IMR-90 (cell line): Measurements from ENCODE around the gene DNM2. TPM values are rescaled to one million over a fixed set of nuclear protein-coding genes. Genes with fewer than 3 reads are reported as not detected.

Experiments
- ATAC-seq: fragments of 200-7000 bp; cut with Tn5 transposase; 2 replicates; pipeline ENCODE4 v1.9.1; 2020; ENCODE audit warnings: low read depth, mild to moderate bottlenecking, moderate library complexity
- BruUV-seq: library from RNA; stranded (reverse); fragments of 400-500 nt; replicated peaks from 2 replicates; lab custom pipeline; 2021; lab: Mats Ljungman, UMichigan
- CTCF ChIA-PET: fragments of 300-600 bp; formaldehyde crosslinking; extraction: SDS; loops from one replicate; lab custom pipeline; 2021; ENCODE audit warnings: antibody characterized with exemption; lab: Yijun Ruan, JAX
- POLR2A ChIA-PET: fragments of 300-600 bp; sonication (Branson Sonifier 250); formaldehyde crosslinking; loops from one replicate; lab custom pipeline; 2022; ENCODE audit warnings: antibody characterized with exemption; ENCODE audit not compliant: unreplicated experiment; lab: Charles Lee
- DNase-seq: peaks from one replicate; pipeline ENCODE4 v3.0.0; 2013
- H2AFZ ChIP-seq: replicated peaks from 2 replicates; pipeline ENCODE3; 2013; ENCODE audit warnings: low read length, mild to moderate bottlenecking; ENCODE audit not compliant: poor library complexity
- H2AK5ac ChIP-seq: 2 replicates; pipeline ENCODE4 v1.6.1; 2013; ENCODE audit warnings: low read depth, low read length, inconsistent platforms
- H2AK9ac ChIP-seq: replicated peaks from 2 replicates; pipeline ENCODE3; 2013; ENCODE audit warnings: mild to moderate bottlenecking, low read depth, low read length, moderate library complexity; ENCODE audit not compliant: poor library complexity
- H2BK120ac ChIP-seq: 2 replicates; pipeline ENCODE4 v1.6.1; 2013; ENCODE audit warnings: low read depth, low read length, inconsistent platforms
- H2BK15ac ChIP-seq: 3 replicates; pipeline ENCODE4 v1.6.1; 2013; ENCODE audit warnings: low read depth, low read length, inconsistent platforms
- H2BK20ac ChIP-seq: 2 replicates; pipeline ENCODE4 v1.6.1; 2013; ENCODE audit warnings: low read depth, mild to moderate bottlenecking, inconsistent platforms, low read length, moderate library complexity
- H2BK5ac ChIP-seq: 2 replicates; pipeline ENCODE4 v1.6.1; 2013; ENCODE audit warnings: mild to moderate bottlenecking, low read depth, low read length, inconsistent platforms; ENCODE audit not compliant: poor library complexity, severe bottlenecking
- H3K14ac ChIP-seq: replicated peaks from 2 replicates; pipeline ENCODE4 v1.6.1; 2013; ENCODE audit warnings: low read depth, low read length, inconsistent platforms
- H3K18ac ChIP-seq: 2 replicates; pipeline ENCODE4 v1.6.1; 2013; ENCODE audit warnings: low read depth, low read length, control low read depth
- H3K23ac ChIP-seq: 2 replicates; pipeline ENCODE4 v1.6.1; 2013; ENCODE audit warnings: low read depth, low read length, inconsistent platforms
- H3K27ac ChIP-seq: 2 replicates; pipeline ENCODE4 v1.5.1; 2013; ENCODE audit warnings: mild to moderate bottlenecking, control low read depth, low read length; ENCODE audit not compliant: insufficient read depth
- H3K27me3 ChIP-seq: 2 replicates; pipeline ENCODE4 v1.6.1; 2013; ENCODE audit warnings: low read length; ENCODE audit not compliant: control insufficient read depth, insufficient read depth
- H3K36me3 ChIP-seq: 2 replicates; pipeline ENCODE4 v1.6.1; 2013; ENCODE audit warnings: low read length, mixed read lengths; ENCODE audit not compliant: control insufficient read depth, insufficient read depth
- H3K4ac ChIP-seq: 2 replicates; pipeline ENCODE4 v1.6.1; 2013; ENCODE audit warnings: low read depth, low read length, inconsistent platforms
- H3K4me1 ChIP-seq: 2 replicates; pipeline ENCODE4 v1.6.1; 2013; ENCODE audit warnings: low read length, mixed read lengths; ENCODE audit not compliant: control insufficient read depth, insufficient read depth
- H3K4me2 ChIP-seq: 2 replicates; pipeline ENCODE4 v1.6.1; 2013; ENCODE audit warnings: low read depth, mild to moderate bottlenecking, control low read depth, low read length, moderate library complexity
- H3K4me3 ChIP-seq: 2 replicates; pipeline ENCODE4 v1.5.1; 2013; ENCODE audit warnings: low read depth, mild to moderate bottlenecking, control low read depth, low read length, moderate library complexity; ENCODE audit not compliant: insufficient read depth
- H3K56ac ChIP-seq: 2 replicates; pipeline ENCODE4 v1.6.1; 2013; ENCODE audit warnings: low read length, inconsistent platforms; ENCODE audit not compliant: insufficient read depth; ENCODE audit errors: extremely low read depth
- H3K79me1 ChIP-seq, 2 experiments: 2 replicates each; pipeline ENCODE4 v1.6.1; 2013; ENCODE audit warnings: low read length in 2 of 2, inconsistent platforms in 1 of 2, low read depth in 1 of 2
- H3K9ac ChIP-seq: 2 replicates; pipeline ENCODE4 v1.6.1; 2013; ENCODE audit warnings: low read depth, low read length, control low read depth
- H3K9me1 ChIP-seq: 2 replicates; pipeline ENCODE4 v1.6.1; 2013; ENCODE audit warnings: low read length, inconsistent platforms; ENCODE audit not compliant: insufficient read depth
- H3K9me3 ChIP-seq: 2 replicates; pipeline ENCODE4 v1.6.1; 2013; ENCODE audit warnings: low read length; ENCODE audit not compliant: control insufficient read depth, insufficient read depth
- H4K20me1 ChIP-seq: 2 replicates; pipeline ENCODE4 v1.6.1; 2013; ENCODE audit warnings: low read length, inconsistent platforms; ENCODE audit not compliant: insufficient read depth
- H4K5ac ChIP-seq: 2 replicates; pipeline ENCODE4 v1.6.1; 2013; ENCODE audit warnings: mild to moderate bottlenecking, low read depth, low read length, control low read depth
- H4K8ac ChIP-seq, 2 experiments: 2 replicates each; pipeline ENCODE4 v1.6.1; 2013; ENCODE audit warnings: low read depth in 2 of 2, low read length in 2 of 2, control low read depth in 1 of 2, inconsistent platforms in 1 of 2
- H4K91ac ChIP-seq: 2 replicates; pipeline ENCODE4 v1.6.1; 2013; ENCODE audit warnings: low read depth, low read length, inconsistent platforms; ENCODE audit not compliant: insufficient read depth
- CHD1 ChIP-seq: IDR thresholded peaks from 2 replicates; pipeline ENCODE4 v1.6.1; 2012; ENCODE audit warnings: low read depth, low read length, improper control_type of control experiment
- CTCF ChIP-seq: conservative IDR thresholded peaks from 2 replicates; pipeline ENCODE4 v1.5.1; 2012; ENCODE audit warnings: mild to moderate bottlenecking, low read depth, low read length, improper control_type of control experiment
- FOS ChIP-seq: fragments of 150-350 bp; IDR thresholded peaks from 2 replicates; pipeline ENCODE4 v1.6.1; 2016; ENCODE audit warnings: low read depth, low read length
- MAFK ChIP-seq: IDR thresholded peaks from 2 replicates; pipeline ENCODE4 v1.6.1; 2012; ENCODE audit warnings: low read depth, low read length, improper control_type of control experiment
- MAZ ChIP-seq: IDR thresholded peaks from 2 replicates; pipeline ENCODE4 v1.6.1; 2012; ENCODE audit warnings: low read depth, mild to moderate bottlenecking, low read length, improper control_type of control experiment, moderate library complexity, borderline replicate concordance
- RAD21 ChIP-seq: IDR thresholded peaks from 2 replicates; pipeline ENCODE4 v1.6.1; 2012; ENCODE audit warnings: low read length, improper control_type of control experiment
- RFX5 ChIP-seq: IDR thresholded peaks from 2 replicates; pipeline ENCODE4 v1.8.0; 2012; ENCODE audit warnings: low read depth, mild to moderate bottlenecking, low read length, moderate library complexity
- USF2 ChIP-seq: fragments of 150-350 bp; IDR thresholded peaks from 2 replicates; pipeline ENCODE4 v1.6.1; 2017; ENCODE audit warnings: mild to moderate bottlenecking, antibody characterized with exemption, low read length, low read depth
- WGBS, 2 experiments: methylation state at CpG; one replicate each; pipeline versions ENCODE4 v1.1.5 to v1.1.7; 2013; ENCODE audit warnings: missing lambda C conversion rate in 2 of 2; ENCODE audit not compliant: insufficient read length in 1 of 2; ENCODE audit errors: extremely low coverage in 2 of 2; 5-methylcytosine and 5-hydroxymethylcytosine counted together
- dilution Hi-C: fragments of 300-500 bp; cut with HindIII; formaldehyde crosslinking; loops from one replicate; pipeline ENCODE4 v1.14.3; 2018; ENCODE audit warnings: low sequenced_read_pairs; ENCODE audit not compliant: unreplicated experiment
- in situ Hi-C: fragments of 300-500 bp; cut with MboI; formaldehyde crosslinking; loops from 3 replicates; pipeline ENCODE4 v1.14.3; 2019; ENCODE audit warnings: low sequenced_read_pairs, inconsistent platforms, mixed read lengths
- intact Hi-C: fragments of 100-400 bp; cut with micrococcal nuclease; formaldehyde crosslinking; loops from 2 replicates; pipeline ENCODE4 v1.10.0; 2022
- polyA plus RNA-seq, 3 experiments: library from polyadenylated mRNA; depleted of rRNA; stranded (reverse); fragments of >200 nt; gene quantifications; 2 replicates each; pipeline ENCODE4 v1.2.3, GENCODE V29; 2012; ENCODE audit warnings: low replicate concordance in 1 of 3
- total RNA-seq: library from RNA; depleted of rRNA; stranded (reverse); fragments of >200 nt; gene quantifications from 2 replicates; pipeline ENCODE4 v1.2.3, GENCODE V29; 2012
- TF ChIP-seq, protein P1 (sequence below): fragments of 150-350 bp; IDR thresholded peaks from 2 replicates; pipeline ENCODE4 v1.6.1; 2016; ENCODE audit warnings: low read depth, mild to moderate bottlenecking, low read length, moderate library complexity, borderline replicate concordance

The DNM2 gene
- total and polyA plus RNA-seq, 2 of the 4 experiments (the other 2 are of a cell fraction), result 55.6 to 74.2 TPM

GRCh38 chr19:10784257-10784656, 66.4 kb downstream of the DNM2 start:
- H4K8ac ChIP-seq, result no peak overlapping the region
- H3K27me3 ChIP-seq, result no peaks in the 10 kb centered on the region
- DNase-seq, result no peak
- H4K20me1 ChIP-seq, result no peaks in the 10 kb centered on the region
- in situ Hi-C loops, result no loop called here
- 100% methylated on average over 1 of the region's 10 CpGs; no CpG with 5 or more reads in 1 of the 2 experiments for WGBS, 2 experiments
- no peak overlapping the region for H3K18ac ChIP-seq
- no peak overlapping the region for H3K14ac ChIP-seq
- no peak overlapping the region for H2AFZ ChIP-seq
- no peak overlapping the region for H3K4me2 ChIP-seq
- H3K4ac ChIP-seq, result no peak overlapping the region
- H2BK15ac ChIP-seq, result no peak overlapping the region
- no peak overlapping the region for H4K91ac ChIP-seq
- no peak overlapping the region for H3K4me3 ChIP-seq
- dilution Hi-C loops, result no loop called here
- H4K5ac ChIP-seq, result no peak overlapping the region
- TF ChIP-seq, protein P1, sequence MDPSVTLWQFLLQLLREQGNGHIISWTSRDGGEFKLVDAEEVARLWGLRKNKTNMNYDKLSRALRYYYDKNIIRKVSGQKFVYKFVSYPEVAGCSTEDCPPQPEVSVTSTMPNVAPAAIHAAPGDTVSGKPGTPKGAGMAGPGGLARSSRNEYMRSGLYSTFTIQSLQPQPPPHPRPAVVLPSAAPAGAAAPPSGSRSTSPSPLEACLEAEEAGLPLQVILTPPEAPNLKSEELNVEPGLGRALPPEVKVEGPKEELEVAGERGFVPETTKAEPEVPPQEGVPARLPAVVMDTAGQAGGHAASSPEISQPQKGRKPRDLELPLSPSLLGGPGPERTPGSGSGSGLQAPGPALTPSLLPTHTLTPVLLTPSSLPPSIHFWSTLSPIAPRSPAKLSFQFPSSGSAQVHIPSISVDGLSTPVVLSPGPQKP, result no peak
- no peak for TF ChIP-seq RFX5
- no peak for TF ChIP-seq CHD1
- no peak for TF ChIP-seq MAZ
- TF ChIP-seq RAD21, result no peak
- no peak for TF ChIP-seq FOS
- TF ChIP-seq CTCF, result no peak
- TF ChIP-seq USF2, result no peak
- TF ChIP-seq MAFK, result no peak
- no peak for ATAC-seq
- no peak overlapping the region for H2BK120ac ChIP-seq
- H2BK5ac ChIP-seq, result no peak overlapping the region
- H2BK20ac ChIP-seq, result no peak overlapping the region
- ChIA-PET CTCF (interaction anchor here (0.6 kb wide), 1 partner anchor 103 kb away, joined by 5 read pairs; no protein-coding TSS in a partner anchor), POLR2A (no interaction called here)
- H2AK9ac ChIP-seq, result no peak overlapping the region
- no TSS peak for BruUV-seq
- no peak overlapping the region for H3K56ac ChIP-seq
- no peak overlapping the region for H3K23ac ChIP-seq
- intact Hi-C loops, result no loop called here
- peaks cover 66% of the 10 kb centered on the region for H3K36me3 ChIP-seq
- H2AK5ac ChIP-seq, result no peak overlapping the region
- H3K9ac ChIP-seq, result no peak overlapping the region
- peaks cover 8 to 19% of the 10 kb centered on the region in 2 experiments; a peak in 3 of 4 replicates for H3K79me1 ChIP-seq
- no peaks in the 10 kb centered on the region for H3K4me1 ChIP-seq
- no peaks in the 10 kb centered on the region for H3K9me3 ChIP-seq
- no peaks in the 10 kb centered on the region for H3K9me1 ChIP-seq
- no peak overlapping the region for H3K27ac ChIP-seq
